Hippocampal formation (tissue), 2 donors: Measurements from ENCODE around the gene SUB1.
"Not testable (repeated sequence)": the region's sequence is repeated elsewhere in the genome, so short reads cannot be mapped to it uniquely, and the experiment has no call there.

Experiments used
- DNase-seq, 2 donors: peaks; one replicate each; lab custom pipeline; 2025; lab: John Stamatoyannopoulos, UW

SUB1 gene

DNA sequence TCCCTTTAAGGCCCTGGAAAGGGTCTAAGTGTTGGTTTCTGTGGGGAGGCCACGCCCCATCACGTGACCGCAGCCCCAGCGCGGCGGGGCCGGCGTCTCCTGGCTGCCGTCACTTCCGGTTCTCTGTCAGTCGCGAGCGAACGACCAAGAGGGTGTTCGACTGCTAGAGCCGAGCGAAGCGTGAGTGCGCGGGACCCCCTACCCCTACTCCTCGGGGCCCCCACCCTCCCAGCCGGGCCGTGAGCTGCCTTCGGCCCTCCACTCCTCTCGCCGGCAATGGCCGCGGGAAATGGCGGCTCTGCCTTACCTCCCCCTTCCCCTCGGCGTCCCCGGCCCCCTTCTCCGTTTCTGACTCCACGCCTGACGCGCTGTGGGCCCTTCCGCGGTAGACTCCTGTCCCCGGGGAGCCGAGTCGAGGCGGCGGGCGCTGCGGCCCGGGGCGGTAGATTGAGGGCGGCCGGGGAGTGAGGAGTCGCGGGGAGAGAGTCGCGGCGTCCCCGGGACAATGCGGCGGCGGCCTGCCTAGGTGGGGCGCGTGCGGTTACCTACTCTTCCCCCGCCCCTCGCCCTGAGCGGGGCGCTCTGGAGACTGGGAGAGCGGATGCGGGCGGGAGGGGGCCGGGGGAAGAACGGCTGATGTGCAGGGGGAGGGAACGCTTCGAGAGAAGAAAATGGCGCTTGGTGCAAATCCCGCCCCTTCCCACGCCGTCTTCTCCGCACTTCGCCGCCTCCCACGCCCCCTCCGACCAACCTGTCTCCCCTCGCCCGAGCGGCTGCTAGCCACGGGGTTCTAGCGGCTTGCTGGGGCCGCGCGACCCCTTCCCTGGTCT is at the start of gene SUB1:
TSS of gene SUB1 (plus strand) at position 112 of the 830 bp plus-strand sequence. CDS start 2,956 bp downstream, outside the sequence.
- peak; percentile 89 to 92 for DNase-seq

DNA sequence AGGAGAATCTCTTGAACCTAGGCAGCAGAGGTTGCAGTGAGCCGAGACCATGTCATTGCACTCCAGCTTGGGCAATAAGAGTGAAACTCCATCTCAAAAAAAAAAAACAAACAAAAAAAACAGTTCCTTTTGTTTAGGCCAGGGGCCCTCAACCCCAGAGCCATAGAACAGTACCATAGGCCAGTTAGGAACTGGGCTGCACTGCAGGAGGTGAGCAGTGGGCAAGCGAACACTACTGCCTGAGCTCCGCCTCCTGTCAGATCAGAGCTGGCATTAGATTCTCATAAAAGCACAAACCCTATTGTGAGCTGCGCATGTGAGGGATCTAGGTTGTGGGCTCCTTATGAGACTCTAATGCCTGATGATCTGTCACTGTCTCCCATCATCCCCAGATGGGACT is 49.1 kb upstream of the SUB1 start:
- no peak for DNase-seq

DNA sequence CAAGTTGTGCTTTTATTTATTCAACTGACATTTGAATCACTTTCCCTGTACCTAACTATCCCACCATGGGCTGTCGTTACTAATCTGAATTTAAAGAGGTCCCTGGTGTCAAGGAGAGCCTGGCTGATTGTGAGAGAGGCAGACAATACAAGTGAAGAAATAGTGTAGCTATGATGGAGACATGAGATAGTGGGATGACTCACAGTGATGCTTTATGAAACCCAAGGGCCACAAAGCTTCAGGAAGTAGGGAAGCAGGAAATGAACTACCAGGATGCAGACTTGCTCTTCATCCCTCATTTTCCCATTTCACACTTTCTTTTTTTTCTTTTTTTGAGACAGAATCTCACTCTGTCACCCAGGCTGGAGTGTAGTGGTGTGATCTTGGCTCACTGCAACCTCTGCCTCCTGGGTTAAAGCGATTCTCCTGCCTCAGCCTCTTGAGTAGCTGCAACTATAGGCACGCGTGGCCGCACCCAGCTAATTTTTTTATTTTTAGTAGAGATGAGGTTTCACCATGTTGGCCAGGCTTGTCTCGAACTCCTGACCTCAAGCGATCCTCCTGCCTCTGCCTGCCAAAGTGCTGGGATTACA is 47.8 kb upstream of the SUB1 start:
- not testable (repeated sequence) for DNase-seq

DNA sequence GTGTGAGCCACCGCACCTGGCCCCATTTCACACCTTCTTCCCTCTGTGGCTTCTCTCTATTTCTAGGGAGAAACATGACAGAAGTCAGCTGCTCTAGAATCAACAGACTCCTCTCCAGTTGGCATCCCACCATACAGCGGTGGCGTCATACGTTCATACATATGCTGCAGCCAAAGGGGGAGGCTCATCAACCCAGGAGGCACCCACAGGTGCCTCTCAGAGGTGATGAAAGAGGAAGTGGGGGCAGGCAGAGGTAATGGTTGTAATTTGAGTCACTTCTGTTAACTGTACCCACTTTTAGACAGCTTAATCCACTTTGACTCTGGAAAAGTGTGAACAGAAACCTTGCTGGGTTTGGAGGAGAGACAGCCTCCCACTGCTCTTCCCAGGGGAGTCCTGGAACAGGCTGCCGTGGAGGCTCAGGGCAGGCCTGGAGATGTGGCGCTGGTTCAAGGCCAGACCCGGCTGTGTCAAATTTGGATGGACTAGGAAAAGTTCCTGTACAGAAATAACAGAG is 47.3 kb upstream of the SUB1 start:
- DNase-seq, result no peak

DNA sequence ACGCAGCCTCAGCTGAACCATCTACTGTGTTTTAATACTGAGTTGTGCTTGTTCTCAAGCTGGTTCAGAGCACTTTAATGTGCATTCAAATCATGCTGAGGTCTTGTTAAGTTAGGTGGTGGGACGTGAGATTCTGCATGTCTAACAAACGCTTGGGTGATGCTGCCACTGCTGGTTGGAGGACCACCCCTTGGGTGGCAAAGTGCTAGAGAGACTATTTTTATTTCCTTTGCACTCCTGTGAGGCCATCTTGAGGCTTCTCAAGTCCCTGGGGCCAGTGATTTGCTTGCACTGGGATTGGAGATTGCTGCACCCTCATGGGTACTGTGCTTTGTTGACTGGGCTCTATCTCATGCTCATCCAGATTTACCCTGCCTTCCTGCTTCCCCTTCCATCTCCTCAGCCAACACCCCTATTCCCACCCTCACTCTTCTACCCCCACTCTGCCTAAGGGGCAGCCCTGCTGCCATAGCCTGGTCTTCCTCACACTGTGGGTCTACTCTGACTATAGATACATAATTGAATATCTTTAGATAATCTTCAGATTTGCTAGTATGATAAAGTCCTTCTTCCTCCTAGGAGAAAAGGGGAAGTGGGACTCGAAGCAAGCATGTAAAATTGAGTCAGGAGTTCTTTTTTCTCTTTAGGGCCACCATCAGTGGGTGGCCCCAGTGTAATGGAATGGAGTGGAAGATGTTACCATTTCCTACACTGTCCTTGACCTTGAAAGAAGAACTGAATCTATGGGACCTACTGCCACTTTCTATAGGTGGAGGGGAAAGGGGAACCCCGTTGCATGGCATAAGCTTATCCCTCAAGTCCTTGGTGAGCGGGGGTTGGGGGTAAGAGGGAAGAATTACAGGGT is 45.1 kb upstream of the SUB1 start:
- DNase-seq, result no peak

DNA sequence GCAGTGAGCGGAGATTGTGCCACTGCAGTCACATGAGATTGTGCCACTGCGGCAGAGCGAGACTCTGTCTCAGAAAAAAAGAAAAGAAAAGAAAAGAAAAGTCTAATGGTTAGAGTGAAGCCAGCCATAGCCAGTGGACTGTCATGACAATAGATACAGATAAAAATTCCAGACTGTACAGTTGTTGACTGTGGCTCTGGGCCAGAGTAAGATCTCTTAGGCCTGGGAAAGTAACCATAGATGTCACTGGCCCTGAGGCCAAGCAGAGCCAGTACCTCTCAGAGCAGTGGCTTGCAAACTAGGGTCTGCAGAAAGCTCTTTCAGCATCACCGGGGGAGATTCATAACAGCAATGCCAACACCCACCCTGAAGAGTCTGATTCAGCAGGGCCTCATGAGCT is 44.1 kb upstream of the SUB1 start:
- DNase-seq, result no peak

DNA sequence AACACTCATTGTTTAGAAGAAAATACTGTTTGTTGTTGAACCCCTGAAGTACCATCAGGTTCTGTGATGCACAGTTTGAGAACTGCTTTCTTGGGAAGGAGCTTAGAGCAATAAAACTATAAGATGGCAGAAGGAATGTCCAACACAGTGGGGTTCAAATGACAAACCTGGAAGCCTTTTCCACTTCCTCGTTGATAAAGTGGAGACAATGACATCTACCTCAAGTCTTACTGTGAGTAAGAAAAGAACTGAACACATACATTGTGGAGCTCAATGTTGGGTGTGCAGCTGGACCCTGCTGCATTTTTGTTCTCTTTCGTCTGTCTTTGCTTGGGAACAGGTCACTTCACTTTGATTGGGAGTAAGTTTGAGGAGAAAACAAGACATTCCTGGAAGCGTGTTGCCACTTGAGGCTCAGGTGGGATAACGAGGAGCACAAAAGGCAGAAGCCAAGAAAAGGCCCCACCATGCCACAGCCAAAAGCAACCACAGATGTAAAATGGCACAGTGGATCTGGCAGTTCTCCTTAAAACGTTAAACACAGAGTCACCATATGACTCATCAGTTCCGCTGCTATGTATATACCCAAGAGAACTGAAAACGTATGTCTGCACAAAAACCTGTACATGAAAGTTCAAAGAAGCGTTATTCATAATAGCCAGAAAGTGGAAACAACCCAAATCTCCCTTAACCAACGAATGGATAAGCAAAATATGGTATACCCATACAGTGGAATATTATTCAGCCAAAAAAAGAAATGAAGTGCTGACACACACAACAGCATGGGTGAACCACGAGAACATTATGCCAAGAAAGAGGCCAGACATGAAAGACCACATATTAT is 42.9 kb upstream of the SUB1 start:
- DNase-seq, result no peak

DNA sequence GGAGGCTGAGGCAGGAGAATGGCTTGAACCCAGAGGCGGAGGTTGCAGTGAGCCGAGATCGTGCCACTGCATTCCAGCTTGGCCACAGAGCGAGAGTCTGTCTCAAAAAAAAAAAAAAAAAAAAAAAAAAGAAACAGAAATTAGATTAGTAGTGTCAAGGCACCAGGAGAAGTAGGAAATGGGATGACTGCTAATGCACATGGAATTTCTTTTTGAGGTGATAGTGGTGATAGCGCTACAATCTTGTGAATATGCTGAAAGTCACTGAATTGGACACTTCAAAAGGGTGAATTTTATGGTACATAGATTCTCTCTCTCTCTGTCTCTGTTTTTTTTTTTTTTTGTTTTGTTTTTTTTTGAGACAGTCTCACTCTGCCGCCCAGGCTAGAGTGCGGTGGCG is 42.1 kb upstream of the SUB1 start:
- no peak for DNase-seq

DNA sequence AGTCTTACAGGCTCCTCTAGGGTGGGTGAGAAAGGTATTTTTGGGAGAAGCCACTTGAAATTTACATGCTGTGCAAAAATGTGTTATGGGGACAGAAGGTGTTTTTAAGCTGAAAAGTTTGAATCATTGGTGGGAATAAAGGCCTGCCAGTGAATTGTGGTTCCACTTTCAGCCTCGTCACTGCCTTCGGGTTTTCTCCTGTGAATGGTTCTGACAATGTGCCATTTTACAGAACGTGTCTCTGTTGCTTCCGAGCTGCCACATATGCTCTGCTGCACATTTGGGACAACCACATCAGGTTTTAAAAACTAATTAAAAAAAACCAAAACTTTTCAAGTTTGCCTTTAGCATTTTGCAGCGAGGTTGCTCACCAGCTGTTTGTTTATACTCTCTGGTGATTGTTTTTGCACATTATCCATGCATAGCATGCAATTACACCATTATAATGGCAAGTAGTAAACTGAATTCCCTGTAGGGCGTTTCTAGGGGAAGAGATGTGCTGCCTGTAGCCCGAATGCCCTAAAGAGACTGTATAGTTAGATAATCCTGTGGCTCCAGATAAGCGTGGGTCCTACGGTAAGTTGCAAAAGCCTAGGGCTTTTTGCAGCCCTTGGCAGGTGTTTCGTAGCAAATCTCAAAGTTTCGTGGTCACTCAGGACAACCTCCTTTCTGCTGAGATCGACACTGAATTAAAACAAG is 40.1 kb upstream of the SUB1 start:
- DNase-seq, result peak in 1 of 2 donors; percentile 44

DNA sequence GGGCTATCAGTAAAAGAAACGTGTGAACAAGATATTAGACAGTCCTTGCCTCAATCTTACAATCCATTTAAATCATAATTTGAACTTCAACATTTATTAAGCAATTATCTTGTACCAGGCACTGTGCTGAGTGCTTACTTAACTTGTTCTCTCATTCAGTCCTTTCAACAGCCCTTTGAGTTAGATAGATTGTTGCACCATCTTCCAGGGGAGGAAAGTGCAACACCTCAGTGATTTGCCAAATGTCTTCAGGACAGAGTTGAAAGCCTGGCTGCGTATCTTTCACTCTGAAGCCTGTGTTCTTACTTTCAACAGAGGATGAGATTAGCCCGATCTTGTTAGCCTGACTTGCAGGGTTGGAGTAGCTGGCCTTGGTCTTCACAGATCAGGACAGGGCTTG is 34.2 kb upstream of the SUB1 start:
- no peak for DNase-seq

DNA sequence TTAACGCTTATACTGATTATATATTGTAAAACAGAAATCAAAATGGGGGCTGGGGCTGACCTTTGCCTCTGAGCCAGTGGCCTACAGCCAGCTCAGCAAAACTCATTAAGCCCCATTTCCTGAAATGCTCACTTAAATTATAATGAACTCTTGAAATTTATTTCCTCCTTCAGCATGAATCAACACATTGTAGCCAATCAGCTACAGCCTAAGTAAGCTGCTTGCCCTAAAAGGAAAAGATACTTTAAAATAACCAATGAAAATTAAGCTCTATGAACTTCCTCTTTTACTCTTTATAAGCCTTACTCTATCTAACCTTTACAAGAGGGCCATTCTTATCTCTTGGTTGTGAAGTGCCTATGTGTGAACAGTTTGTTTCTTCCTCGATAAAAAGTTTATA is 33.5 kb upstream of the SUB1 start:
- DNase-seq, result no peak

DNA sequence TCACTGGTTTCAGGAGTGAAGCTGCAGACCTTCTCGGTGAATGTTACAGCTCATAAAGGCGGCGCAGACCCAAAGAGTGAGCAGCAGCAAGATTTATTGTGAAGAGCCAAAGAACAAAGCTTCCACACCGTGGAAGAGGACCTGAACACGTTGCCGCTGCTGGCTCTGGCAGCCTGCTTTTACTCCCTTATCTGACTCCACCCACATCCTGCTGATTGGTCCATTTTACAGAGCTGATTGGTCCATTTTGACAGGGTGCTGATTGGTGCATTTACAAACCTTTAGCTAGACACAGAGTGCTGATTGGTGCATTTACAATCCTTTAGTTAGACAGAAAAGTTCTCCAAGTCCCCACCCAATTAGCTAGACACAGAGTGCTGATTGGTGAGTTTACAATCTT is 32.9 kb upstream of the SUB1 start:
- not testable (repeated sequence) for DNase-seq

DNA sequence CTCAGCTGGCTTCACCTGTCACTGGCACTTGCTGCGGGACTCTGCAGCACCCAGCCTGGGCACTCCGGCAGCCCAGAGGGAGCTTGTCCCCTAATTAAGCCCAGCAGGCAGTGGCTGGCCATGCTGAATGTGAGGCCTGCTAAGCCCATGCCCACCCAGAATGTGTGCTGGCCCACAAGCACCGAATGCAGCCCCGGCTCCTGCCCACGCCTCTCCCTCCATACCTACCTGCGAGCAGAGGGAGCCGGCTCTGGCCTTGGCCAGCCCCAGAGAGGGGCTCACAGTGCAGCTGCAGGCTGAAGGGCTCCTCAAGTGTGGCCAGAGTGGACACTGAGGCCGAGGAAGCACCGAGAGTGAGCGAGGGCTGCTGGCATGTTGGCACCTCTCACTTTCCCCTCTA is 32.4 kb upstream of the SUB1 start:
- DNase-seq, result no peak

DNA sequence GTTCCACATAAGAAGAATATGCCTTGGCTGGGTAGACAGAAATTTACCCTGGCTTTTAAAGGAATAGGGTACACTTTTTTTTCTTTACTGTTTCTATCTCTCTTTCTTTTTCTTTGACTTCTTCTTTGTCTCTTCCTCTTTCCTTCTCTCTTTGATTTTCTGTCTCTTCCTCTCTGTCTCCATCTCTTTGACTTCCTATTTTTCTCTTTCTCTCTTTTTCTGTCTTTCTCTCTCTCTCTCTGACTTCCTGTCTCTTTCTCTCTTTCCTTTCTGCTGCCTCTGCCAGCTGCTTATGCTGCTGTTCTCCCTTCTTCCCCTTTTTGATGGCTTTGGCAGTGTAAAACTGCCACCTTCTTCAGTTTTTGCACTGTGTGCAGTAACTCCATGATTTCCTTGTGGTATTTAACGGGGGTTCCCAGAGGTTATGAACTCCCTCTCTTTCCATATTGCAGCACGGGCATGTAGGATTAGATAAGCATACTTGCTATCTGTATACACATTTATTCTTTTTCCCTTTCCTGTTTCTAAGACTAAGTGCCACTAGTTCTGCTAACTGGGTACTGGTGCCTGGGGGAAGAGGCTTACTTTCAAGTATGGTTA is 31.1 kb upstream of the SUB1 start:
- not testable (repeated sequence) for DNase-seq

DNA sequence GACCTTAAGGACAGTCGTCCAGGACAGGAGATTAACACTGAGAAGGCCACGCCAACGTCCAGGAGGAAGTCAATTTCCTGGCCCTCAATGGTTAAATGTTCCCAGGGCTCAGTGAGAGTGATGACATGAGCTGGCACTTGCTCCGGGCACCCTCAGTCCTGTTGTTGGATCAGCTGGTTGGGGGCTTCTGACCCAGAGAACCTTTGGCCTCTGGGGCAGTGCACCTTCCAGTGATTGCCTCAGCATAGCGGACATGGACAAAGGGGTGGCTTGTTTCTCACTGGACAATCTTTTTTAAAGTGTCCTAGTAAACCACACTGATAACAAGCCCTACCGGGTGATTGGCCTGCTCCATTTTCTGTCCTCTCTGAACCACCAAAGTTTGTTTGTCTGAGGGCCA is 28.8 kb upstream of the SUB1 start:
- DNase-seq, result not testable (repeated sequence)

DNA sequence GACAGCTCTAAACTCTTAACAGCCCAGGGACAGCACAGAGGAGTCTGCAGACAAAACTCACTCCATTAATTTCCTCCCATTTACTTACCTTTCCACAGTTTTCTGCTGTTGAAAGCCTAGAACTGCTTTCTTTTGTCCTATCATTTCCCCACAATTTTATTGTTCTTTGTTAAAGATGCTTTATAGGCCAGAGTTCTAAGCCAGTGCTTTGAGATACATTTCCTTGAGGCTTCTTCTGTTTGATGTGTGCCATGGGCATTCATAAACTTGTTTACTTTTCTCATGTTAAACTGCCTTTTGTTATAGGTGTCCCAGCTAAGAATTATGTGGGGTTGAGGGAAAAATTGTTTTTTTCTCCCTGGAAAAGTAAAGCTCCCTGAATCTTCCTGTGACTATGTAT is 25.9 kb upstream of the SUB1 start:
- DNase-seq, result no peak

DNA sequence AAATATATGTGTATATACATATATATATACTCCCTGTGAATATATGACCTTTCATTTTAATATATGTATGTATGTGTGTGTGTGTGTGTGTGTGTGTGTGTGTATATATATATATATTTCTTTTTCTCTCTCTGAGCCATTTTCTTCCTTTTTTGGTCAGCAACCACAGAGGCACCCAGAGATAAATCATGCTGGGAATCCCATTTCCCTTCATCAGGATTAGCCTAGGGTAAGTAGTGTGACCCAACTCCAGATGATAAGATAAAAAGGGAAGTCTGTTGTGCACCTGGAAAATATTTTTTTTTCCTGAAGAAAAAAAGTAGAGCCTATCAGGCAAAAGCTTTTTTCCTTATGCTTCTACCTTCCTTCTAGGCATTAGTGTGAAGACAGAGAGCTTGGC is 25.4 kb upstream of the SUB1 start:
- DNase-seq, result no peak

DNA sequence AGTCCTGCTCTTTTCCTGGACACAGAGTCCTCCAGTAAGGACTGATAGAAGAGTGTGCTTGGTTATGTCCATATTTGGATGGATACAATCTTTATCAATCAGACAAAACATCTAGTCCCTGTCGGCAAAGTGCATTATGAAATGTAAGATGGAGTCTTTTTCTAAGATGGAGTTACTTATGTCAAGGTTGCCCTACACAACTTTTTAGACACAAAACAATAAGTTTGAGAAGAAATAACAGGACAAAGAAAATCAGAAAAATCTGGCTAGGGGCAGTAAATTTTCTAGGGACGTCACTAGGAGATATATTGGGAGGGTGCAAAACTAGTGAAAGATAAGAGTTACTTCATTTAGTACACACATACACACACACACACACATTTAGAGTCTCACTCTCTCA is 23.3 kb upstream of the SUB1 start:
- DNase-seq, result no peak

DNA sequence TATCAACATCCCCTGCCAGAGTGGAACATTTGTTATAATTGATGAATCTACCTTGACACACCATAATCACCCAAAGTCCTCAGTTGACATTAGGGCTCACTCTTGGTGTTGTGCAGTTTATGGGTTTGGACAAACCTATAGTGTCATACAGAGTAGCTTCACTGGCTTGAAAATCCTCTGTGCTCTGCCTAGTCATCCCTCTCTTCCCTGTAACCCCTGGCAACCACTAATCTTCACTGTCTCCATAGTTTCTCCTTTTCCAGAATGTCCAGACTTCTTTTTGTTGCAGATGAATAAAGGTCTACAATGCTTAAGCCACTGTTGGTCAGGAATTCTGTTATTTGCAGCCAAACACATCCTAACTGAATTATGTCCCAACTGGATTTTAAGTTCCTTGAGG is 22.5 kb upstream of the SUB1 start:
- no peak for DNase-seq

DNA sequence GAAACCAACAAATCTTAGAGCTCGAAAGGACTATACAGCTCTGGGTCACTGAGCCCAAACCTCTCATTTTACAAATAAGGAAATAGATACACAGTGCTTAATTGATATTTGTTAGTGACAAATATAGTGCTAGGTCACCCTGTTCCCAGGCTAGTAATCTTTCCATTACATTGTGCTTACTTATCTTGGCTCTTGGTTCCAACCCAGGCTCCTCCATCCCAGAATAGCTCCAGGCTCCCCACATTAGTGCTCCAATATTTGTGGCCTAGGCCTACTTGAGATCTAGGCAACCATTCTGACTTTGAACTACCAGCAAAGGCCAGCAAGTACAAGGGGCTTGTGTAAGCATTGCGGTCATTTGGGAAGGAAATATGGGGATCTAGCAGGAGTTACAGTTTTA is 21.7 kb upstream of the SUB1 start:
- no peak for DNase-seq

DNA sequence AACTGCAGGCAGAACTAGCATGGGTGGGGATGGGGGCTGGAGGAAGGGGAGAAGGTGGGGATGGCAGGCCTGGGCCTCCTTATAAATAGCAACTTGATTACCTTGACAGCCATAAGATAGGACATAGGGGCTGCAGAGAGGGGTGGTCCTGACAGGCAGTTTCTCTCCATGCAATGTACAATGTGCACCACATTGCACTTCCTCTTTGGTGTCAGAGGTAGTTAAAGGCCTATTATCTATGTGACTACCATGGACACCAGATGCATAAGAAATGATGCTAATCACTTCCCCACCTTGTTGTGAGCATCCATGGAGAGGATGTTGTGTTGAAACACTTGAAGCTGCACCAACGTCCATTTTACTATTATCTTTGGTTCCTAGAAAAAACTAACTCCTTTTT is 20.2 kb upstream of the SUB1 start:
- DNase-seq, result no peak
